Left ventricle myocardium inferior (tissue), 1 donor: ENCODE results near the gene WNT9A. TPM values are rescaled to one million over a fixed set of nuclear protein-coding genes. Genes with fewer than 3 reads are reported as not detected.

Experiments
- DNase-seq: peaks from one replicate; pipeline ENCODE4 v3.0.0-alpha.2; 2020
- H3K27ac ChIP-seq: fragments of 200-600 bp; replicated peaks from 2 replicates; pipeline ENCODE4 v1.8.0; 2021
- H3K27me3 ChIP-seq: fragments of 200-600 bp; 2 replicates; pipeline ENCODE4 v1.8.0; 2021; ENCODE audit warnings: low read depth
- H3K36me3 ChIP-seq: fragments of 200-600 bp; 2 replicates; pipeline ENCODE4 v1.8.0; 2021
- H3K4me1 ChIP-seq: fragments of 200-600 bp; 2 replicates; pipeline ENCODE4 v1.8.0; 2021
- H3K4me3 ChIP-seq: fragments of 200-600 bp; 2 replicates; pipeline ENCODE4 v1.8.0; 2021; ENCODE audit warnings: mild to moderate bottlenecking, moderate library complexity
- H3K9me3 ChIP-seq: fragments of 200-600 bp; replicated peaks from 2 replicates; pipeline ENCODE4 v1.8.0; 2021
- intact Hi-C: fragments of 100-400 bp; cut with micrococcal nuclease; formaldehyde crosslinking; loops from one replicate; pipeline ENCODE4 v1.11.0; 2022
- total RNA-seq: library from RNA; stranded (reverse); fragmentation: NEBNext Ultra II Directional; extraction: Animal tissue kit (Norgen Biotek cat#: 25700); gene quantifications from one replicate; pipeline ENCODE4 v1.2.1, GENCODE V29; 2021
- TF ChIP-seq, protein P1 (sequence below): fragments of 200-600 bp; IDR thresholded peaks from 2 replicates; pipeline ENCODE4 v1.8.0; 2021; ENCODE audit warnings: antibody characterized with exemption, mild to moderate bottlenecking, borderline replicate concordance
- donor health status: DM: no; HTN: yes; CAD: no; lungs with severe emphysema.

The WNT9A gene
- total RNA-seq, 1 donor from 2014 or later: 4.8 TPM

- no peaks in the 10 kb centered on the region for H3K27me3 ChIP-seq
- peaks cover 5% of the 10 kb centered on the region for H3K4me1 ChIP-seq
- DNase-seq: no peak
- no peak overlapping the region for H3K27ac ChIP-seq
- H3K4me3 ChIP-seq: no peak overlapping the region
- no peaks in the 10 kb centered on the region for H3K36me3 ChIP-seq
- intact Hi-C loops: no loop called here
- TF ChIP-seq, protein P1, sequence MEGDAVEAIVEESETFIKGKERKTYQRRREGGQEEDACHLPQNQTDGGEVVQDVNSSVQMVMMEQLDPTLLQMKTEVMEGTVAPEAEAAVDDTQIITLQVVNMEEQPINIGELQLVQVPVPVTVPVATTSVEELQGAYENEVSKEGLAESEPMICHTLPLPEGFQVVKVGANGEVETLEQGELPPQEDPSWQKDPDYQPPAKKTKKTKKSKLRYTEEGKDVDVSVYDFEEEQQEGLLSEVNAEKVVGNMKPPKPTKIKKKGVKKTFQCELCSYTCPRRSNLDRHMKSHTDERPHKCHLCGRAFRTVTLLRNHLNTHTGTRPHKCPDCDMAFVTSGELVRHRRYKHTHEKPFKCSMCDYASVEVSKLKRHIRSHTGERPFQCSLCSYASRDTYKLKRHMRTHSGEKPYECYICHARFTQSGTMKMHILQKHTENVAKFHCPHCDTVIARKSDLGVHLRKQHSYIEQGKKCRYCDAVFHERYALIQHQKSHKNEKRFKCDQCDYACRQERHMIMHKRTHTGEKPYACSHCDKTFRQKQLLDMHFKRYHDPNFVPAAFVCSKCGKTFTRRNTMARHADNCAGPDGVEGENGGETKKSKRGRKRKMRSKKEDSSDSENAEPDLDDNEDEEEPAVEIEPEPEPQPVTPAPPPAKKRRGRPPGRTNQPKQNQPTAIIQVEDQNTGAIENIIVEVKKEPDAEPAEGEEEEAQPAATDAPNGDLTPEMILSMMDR: no peak
- no peaks in the 10 kb centered on the region for H3K9me3 ChIP-seq
These were observed 52.8 kb downstream of the WNT9A start for GRCh38 chr1:227894831-227895451.

DNA sequence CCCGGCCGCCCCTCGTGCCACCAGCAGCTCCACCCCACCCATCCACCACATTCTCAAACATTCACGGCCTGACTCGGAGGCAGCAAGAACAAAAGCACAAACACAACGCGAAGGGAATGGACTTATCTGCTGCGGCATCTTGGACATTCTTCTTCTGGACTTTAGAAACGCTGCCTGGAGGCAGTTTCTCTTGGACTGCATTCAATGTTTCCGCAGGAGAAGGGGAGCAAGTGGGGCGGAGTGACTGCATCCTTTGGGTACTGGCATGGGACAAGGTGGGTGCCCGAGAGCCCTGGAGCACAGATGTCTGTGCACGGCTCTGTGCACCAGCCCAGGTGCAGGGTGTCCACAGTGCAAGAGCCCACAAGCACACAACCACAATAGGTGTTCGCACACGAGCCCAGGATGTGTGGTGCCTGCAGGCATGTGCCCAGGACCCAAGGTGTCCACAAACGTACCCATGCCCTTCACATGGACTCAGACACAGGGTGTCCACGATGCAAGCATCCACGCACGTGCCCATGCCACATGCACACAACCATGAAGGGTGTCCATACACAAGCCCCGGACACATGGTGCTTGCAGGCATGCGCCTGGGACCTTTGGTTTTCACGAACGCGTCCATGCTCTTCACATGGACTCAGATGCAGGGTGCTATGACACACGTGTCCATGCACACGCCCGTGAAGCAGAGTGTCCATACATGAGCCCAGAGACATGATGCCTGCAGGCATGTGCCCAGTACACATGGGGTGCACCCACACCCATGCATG is 53.6 kb downstream of the WNT9A start:
- Histone ChIP-seq H3K27me3 (no peaks in the 10 kb centered on the region), H3K4me1 (peaks cover 5% of the 10 kb centered on the region), H3K27ac (no peak overlapping the region), H3K9me3 (no peaks in the 10 kb centered on the region), H3K4me3 (no peak overlapping the region), H3K36me3 (no peaks in the 10 kb centered on the region)
- intact Hi-C loops: no loop called here
- TF ChIP-seq, protein P1: no peak
- DNase-seq: no peak

- Histone ChIP-seq H3K4me3 (no peak overlapping the region), H3K9me3 (no peaks in the 10 kb centered on the region), H3K27ac (peak overlapping the region; percentile 66), H3K4me1 (peaks cover 5% of the 10 kb centered on the region), H3K36me3 (no peaks in the 10 kb centered on the region), H3K27me3 (no peaks in the 10 kb centered on the region)
- DNase-seq: no peak
- intact Hi-C loops: no loop called here
- TF ChIP-seq, protein P1: no peak
These were observed 54.3 kb downstream of the WNT9A start for GRCh38 chr1:227893300-227893948.

- Histone ChIP-seq H3K4me3 (no peak overlapping the region), H3K36me3 (no peaks in the 10 kb centered on the region), H3K9me3 (no peaks in the 10 kb centered on the region), H3K4me1 (peaks cover 6% of the 10 kb centered on the region), H3K27me3 (peaks cover 1% of the 10 kb centered on the region), H3K27ac (peak overlapping the region; percentile 66)
- intact Hi-C loops: no loop called here
- TF ChIP-seq, protein P1: no peak
- no peak for DNase-seq
These were observed 55.0 kb downstream of the WNT9A start for GRCh38 chr1:227892489-227893299.

GRCh38 chr1:227891955-227892488 is 55.7 kb downstream of the WNT9A start:
- H3K36me3 ChIP-seq: no peaks in the 10 kb centered on the region
- no peak overlapping the region for H3K4me3 ChIP-seq
- DNase-seq: no peak
- no peaks in the 10 kb centered on the region for H3K9me3 ChIP-seq
- intact Hi-C loops: no loop called here
- H3K4me1 ChIP-seq: peaks cover 12% of the 10 kb centered on the region
- peaks cover 8% of the 10 kb centered on the region for H3K27me3 ChIP-seq
- H3K27ac ChIP-seq: peak overlapping the region; percentile 66
- TF ChIP-seq, protein P1: no peak
